GM12801 (cell line): Measurements from ENCODE around the gene ITIH4.

Experiments
- TF ChIP-seq, protein P1 (sequence below): IDR thresholded peaks from one replicate; pipeline ENCODE4 v1.5.1; 2011; ENCODE audit warnings: control low read depth; ENCODE audit not compliant: insufficient read length; ENCODE audit errors: extremely low read depth

ITIH4 gene

DNA sequence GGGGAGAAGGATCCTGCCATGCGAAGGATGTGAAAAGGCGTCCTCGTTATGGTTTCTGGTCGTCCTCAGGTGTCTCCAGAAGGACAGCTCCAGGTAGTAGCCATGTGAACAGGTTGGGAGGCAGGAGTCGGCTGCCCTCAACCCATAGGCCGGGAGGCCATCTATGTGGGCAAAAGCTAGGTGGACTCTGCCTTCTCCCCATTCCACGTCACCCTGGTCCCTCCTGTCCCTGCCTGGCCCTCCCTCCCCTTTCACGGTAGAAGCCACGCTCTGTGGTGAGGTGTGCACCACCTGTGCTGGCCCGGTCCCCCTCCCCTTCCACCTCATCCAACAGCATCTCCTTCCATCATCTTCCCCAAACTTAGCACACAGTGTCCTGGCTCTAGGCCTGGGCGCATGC is 19.5 kb downstream of the ITIH4 start:
- TF ChIP-seq, protein P1, sequence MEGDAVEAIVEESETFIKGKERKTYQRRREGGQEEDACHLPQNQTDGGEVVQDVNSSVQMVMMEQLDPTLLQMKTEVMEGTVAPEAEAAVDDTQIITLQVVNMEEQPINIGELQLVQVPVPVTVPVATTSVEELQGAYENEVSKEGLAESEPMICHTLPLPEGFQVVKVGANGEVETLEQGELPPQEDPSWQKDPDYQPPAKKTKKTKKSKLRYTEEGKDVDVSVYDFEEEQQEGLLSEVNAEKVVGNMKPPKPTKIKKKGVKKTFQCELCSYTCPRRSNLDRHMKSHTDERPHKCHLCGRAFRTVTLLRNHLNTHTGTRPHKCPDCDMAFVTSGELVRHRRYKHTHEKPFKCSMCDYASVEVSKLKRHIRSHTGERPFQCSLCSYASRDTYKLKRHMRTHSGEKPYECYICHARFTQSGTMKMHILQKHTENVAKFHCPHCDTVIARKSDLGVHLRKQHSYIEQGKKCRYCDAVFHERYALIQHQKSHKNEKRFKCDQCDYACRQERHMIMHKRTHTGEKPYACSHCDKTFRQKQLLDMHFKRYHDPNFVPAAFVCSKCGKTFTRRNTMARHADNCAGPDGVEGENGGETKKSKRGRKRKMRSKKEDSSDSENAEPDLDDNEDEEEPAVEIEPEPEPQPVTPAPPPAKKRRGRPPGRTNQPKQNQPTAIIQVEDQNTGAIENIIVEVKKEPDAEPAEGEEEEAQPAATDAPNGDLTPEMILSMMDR = no peak

DNA sequence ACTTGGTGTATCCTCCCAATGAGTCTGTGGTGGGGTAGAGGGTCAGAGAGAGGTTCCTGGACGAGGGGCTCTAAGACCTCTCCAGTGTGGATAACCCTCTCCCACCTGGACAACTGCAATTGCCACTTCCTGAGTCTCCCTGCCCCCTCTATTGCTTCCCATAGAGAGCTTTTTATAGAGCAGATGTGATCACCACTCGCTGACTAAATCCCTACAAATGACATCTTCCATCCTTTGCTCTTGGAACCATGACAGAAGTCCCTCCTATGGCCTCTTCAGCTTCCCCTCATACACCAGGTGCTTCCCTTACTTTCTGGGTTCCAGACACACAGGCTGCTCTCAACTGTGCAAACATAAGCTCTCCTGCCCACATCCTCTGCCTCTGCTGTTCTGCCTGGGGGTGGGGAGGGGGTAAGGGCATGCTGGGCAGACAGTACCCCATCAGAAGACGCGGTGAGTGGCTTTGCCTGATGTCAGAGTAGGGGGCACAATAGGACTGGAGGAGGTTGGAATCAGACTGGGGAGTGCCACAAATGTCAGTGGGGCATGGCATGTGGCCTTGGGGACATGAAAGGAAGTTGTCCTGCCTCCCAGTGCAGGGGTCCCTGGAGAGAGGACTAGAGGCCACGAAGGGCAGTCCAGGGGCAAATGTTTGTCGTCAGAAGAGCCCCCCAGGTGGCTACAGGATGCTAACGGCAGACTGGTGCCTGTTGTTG is 20.7 kb downstream of the ITIH4 start:
- TF ChIP-seq, protein P1 = no peak

DNA sequence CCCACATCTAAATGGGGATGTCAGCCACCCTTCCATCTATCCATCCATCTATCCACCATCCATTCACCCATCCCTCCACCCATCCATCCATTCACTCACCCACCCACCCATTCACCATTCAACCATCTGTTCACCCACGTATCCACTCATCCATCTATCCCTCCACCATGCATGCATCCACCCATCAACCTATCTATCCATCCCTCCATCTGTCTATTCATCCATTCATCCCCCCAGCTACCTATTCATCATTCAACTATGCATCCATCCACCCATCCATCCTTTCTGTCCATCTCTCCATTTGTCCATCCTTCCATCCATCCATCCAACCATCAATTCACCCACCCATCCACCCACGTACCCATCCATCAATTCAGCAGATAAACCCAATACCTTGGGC is 21.3 kb downstream of the ITIH4 start:
- TF ChIP-seq, protein P1 = no peak

DNA sequence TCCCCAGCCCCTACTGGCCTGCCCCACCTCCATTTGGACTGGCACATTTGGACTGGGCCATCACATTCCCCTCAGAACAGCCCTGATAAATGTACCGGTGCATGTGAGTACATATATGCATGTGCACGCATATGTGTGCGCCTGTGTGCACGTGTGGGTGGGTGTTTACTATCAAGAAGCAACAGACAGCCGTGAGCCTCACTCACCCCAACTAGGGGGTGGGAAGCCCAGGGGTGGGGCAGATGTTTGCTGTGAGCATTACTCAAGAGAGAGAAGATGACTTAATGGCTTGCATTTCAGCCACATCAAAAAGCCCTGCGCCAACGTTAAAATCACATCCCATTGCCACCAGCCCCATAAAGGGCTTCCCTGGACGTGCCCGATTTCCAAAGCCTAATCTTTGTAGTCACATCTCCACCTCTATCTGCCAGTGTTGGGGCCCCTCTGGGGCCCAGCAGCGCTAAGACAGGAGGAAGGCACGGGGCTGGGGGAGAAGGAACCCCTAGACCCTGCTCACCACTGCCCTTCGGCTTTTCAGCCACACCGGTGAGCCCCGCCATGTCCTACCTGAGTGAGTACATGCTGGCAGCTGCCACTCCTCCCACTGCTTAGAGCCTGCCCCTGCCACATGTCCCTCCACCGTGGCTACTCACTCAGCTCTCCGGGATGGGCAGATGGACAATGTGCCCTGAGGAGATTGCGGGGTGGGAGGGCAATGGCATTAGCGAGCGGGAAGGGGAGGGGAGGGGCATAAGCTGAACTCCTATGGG is 25.0 kb downstream of the ITIH4 start:
- TF ChIP-seq, protein P1 = no peak

DNA sequence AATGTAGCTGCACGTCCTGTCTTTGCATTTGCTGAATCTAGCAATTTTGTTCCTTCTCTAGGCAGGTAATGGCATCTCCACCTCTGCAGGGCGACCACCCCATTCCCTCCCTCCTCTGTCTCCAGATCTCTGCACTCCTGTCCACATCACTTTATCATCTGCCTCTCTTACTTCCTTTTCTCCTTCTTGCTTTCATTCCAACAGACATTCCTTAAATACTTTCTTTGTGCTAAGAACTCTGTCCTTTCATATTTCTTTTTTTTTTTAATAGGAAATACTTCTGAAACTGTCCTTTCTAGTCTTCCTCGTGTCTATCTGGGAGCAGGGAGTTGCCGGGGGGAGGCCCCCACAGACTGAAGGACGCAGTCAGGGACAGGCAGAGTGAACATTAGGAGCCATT is 28.6 kb downstream of the ITIH4 start:
- TF ChIP-seq, protein P1 = no peak

DNA sequence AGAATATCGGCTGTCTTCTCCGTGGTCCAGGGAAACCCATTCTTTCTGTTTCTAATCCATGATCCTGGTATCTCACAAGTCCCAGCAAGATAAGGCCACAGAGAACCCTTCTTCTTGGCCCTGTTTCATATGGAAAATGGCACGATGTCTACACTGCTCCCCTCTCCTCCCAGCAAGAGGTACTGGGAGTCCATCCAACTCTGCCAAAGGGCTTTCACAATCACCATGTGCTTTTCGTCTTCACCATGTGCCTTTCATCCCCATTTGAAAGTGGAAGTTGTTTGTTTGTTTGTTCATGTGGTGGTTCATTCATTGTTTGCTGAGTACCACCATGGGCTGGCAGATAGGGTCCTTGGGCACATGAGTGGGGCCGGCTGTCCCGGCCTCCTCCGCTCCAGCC is 30.4 kb downstream of the ITIH4 start:
- TF ChIP-seq, protein P1 = no peak

DNA sequence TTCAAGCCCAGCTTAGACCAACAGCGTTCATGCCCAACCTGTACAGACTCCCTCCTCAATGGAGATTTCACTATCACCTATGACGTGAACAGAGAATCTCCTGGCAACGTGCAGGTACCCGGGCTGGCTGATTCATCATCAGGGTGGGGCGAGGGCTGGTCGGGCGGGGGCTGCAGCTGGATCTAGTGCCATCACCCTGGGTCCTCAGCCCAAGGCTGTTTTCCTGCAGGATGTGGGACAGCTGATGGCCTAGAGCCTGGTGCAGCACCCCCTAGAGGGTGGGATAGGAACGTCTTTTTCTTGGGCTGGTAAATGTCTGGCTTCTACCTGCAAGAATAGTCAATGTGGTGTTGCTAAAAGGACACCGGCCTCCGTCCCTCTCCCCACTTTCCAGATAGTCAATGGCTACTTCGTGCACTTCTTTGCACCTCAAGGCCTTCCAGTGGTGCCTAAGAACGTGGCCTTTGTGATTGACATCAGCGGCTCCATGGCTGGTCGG is 31.4 kb downstream of the ITIH4 start:
- TF ChIP-seq, protein P1 = no peak
